Iris pigment epithelial cell (primary cell): ENCODE data around the gene PRM3.
A peak's percentile ranks its signal among the peaks of the same experiment; 100 is the strongest.
"Not testable (repeated sequence)": the region's sequence is repeated elsewhere in the genome, so short reads cannot be mapped to it uniquely, and the experiment has no call there.

ENCODE experiments used
- DNase-seq: peaks from one replicate; pipeline ENCODE4 v3.0.0-alpha.2; 2011; ENCODE audit warnings: low read depth

Gene PRM3

GRCh38 chr16:11303405-11304138 is 30.1 kb upstream of the PRM3 start:
- no peak for DNase-seq

- DNase-seq: no peak
These were observed 29.5 kb upstream of the PRM3 start for GRCh38 chr16:11302977-11303376.

- DNase-seq: no peak
These were observed 28.4 kb upstream of the PRM3 start for GRCh38 chr16:11301645-11302501.

- no peak for DNase-seq
These were observed 27.1 kb upstream of the PRM3 start for GRCh38 chr16:11300560-11300892.

DNA sequence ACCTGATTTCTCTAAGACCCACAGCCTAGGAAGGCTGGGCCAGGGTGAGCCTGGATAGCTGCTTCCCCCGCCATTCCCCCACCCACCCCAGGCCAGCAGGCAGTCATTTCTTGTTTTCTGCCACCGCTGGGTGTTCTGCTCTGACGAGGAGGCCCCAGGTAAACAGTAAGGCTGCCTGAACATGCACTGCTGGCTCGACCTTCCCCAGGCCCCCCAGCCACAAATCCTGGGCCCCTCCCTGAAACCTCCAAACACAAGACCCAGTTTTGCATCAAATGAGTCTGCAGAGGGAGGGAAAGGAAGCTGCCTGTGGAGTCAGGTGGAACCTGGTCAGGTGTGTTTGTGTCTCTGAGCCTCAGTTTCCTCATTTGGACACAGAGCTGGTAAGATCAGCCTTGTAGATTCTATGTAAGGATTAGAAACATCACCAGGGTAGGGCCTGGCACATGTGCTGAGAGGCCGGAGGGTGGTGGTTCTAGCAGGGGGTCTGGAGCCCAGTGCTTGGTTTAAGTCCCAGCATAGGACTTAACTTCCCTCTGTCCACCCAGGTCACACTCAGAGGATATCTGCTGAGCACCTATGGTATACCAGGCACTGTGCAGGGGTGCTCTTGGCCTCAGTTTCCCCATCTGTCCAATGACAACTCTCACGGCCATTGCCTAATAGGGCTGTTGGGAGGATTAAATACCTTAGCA is 26.6 kb upstream of the PRM3 start:
- no peak for DNase-seq

- not testable (repeated sequence) for DNase-seq
These were observed 25.6 kb upstream of the PRM3 start for GRCh38 chr16:11298950-11299547.

GRCh38 chr16:11298143-11298900 is 24.9 kb upstream of the PRM3 start:
- DNase-seq: no peak

GRCh38 chr16:11297492-11298142 is 24.2 kb upstream of the PRM3 start:
- peak; percentile 72 for DNase-seq

DNA sequence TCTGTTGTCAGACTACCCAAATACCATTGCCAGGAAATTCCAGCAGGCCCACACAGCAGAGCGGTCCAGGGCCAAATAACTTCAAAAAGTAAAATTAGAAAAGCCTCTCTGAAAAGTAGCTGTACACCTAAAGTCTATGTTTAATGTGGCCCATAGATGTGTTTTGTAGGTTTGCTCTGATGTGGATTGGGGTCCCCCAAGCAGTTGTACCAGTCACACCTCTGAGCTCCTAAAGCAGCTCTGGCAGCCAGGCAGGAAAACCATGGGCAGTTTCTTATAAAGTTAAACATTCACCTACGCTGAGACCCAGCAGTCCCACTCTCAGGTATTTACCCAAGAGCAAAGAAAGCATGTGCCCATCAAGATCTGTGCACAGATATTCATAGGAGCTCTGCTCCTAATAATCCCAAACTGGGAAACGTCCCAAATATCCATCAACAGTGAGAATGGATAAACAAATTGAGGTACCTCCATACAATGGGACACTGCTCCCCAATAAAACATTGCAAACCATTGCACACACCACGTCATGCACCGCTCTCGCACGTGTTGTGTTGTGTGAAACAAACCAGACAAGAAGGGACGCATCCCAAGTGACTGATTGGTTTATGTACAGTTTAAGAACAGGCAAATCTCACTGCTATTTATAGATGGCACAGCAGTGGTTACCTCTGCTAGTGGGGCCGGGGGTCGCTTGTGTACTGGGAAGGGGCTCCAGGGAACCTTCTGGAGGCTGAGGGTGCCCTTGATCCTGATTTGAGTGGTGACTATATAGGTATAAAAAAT is 23.5 kb upstream of the PRM3 start:
- DNase-seq: no peak

GRCh38 chr16:11296351-11296705 is 22.9 kb upstream of the PRM3 start:
- no peak for DNase-seq

GRCh38 chr16:11295672-11296071 is 22.2 kb upstream of the PRM3 start:
- DNase-seq: no peak

DNA sequence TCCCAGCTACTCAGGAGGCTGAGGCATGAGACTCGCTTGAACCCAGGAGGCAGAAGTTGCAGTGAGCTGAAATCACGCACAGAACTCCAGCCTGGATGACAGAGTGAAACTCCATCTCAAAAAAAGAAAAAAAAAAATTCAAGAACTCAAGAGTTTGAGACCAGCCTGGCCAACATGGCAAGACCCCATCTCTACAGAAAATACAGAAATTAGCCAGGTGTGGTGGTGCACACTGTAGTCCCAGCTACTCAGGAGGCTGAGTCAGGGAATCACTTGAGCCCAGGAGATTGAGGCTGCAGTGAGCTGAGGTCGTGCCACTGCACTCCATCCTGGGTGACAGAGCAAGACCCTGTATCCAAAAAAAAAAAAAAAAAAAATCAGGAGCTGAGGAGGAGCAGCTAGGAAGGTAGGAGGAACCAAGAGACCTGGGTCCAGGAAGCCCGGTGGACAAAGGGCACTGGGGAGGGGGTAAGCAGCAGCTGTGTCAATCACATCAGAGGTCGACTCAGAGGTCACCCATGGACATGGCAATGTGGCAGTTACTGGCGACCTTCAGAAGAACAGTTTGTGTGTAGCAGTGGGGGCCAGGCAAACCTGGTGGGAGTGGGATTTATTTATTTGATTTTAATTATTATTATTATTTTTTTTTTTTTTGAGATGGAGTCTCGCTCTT is 18.8 kb upstream of the PRM3 start:
- no peak for DNase-seq

GRCh38 chr16:11291091-11291703 is 17.8 kb upstream of the PRM3 start:
- DNase-seq: no peak

DNA sequence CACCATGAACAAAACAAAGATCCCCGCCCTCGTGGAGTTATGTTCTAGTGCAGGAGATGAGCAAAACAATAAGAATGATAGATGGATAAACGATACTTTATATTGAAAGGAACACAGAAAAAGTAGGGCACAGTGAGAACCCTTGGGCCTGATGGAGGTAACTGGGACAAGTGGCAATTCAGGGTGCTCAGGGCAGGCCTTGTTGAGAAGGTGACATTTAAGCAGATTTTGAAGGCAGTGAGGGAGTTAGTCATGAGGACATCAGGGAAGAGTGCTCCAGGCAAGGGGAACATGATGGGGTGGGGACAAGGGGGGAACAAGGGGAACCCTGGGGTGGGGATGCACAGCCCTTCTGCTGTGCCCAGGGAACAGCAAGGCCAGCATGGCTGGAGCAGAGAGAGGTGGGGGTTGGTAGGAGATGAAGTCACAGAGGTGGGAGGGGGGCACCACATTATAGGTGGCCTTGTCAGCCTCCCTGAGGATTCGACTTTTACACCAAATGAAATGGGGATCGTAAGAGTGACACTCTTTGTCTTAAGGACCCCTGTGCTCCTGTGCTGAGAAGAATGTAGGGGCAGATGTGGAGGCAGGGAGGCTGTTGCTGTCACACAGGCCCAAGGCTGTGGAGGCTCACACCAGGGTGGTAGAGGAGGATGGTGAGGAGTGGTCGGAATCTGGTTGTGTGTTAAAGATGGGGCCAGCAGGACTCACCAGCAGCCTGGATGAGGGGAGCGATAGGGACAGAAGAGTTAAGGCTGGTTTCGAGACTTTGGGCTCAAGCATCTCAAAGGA is 16.9 kb upstream of the PRM3 start:
- no peak for DNase-seq

- not testable (repeated sequence) for DNase-seq
These were observed 16.3 kb upstream of the PRM3 start for GRCh38 chr16:11289696-11290095.

DNA sequence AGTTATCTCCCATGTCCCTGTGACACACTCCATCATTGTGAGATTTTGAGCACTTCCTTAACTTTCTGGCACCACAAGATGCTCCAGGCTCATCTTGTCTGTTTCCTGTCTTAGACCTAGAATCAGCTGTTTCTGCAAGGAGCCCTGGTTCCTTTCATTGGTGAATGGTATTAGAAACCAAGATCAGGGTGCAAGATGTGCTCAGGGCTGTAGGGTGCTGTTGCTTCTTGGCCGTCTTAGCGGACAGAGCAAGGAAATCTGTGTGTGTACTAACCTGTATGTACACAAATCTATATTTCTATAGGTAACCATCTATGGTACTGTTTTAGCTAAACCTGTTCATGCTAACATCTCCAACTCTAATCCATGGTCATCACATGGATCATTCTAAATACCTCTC is 15.8 kb upstream of the PRM3 start:
- no peak for DNase-seq

GRCh38 chr16:11285842-11286241 is 12.4 kb upstream of the PRM3 start:
- no peak for DNase-seq

- no peak for DNase-seq
These were observed 10.4 kb upstream of the PRM3 start for GRCh38 chr16:11283820-11284248.
